ENCODE results near the gene FKBP10. TPM values are rescaled to one million over a fixed set of nuclear protein-coding genes. Genes with fewer than 3 reads are reported as not detected.
A peak's percentile ranks its signal among the peaks of the same experiment; 100 is the strongest.

Gene FKBP10
- total RNA-seq, 1 experiment from 2014 or later, result 30.0 TPM

GRCh38 chr17:41835800-41836549 is 23.2 kb downstream of the FKBP10 start, which contains the start of gene NT5C3B:
Gene NT5C3B (minus strand): TSS chr17:41836232. CDS start chr17:41836193, 39 bp downstream.
- POLR2A ChIA-PET (ENCODE audit: low non-redundant PET), result no interaction called here
- TF ChIP-seq EZH2 (IDR thresholded peaks at IDR 0.05; ENCODE audit: borderline replicate concordance, low read depth, low read length, poor library complexity, severe bottlenecking), result no peak
- TF ChIP-seq CTCF (conservative IDR thresholded peaks at IDR 0.05; ENCODE audit: low read depth, low read length), result no peak

GRCh38 chr17:41836550-41837196 is 23.9 kb downstream of the FKBP10 start:
- POLR2A ChIA-PET (ENCODE audit: low non-redundant PET), result no interaction called here
- no peak for DNase-seq (ENCODE audit: low spot score)

More at GRCh38 chr17:41835800-41836549, 23.2 kb downstream of the FKBP10 start, which contains the start of gene NT5C3B:
- Histone ChIP-seq H3K4me3 (ENCODE audit: low read depth, low read length, poor library complexity, severe bottlenecking) (peak within 1 kb of the TSS; percentile 74), H3K9me3 (ENCODE audit: low read depth, low read length, poor library complexity, severe bottlenecking) (no peaks in the 10 kb centered on the region), H3K36me3 (ENCODE audit: insufficient read depth, low read length, poor library complexity, severe bottlenecking) (peaks cover 3% of the 10 kb centered on the region), H3K27ac (ENCODE audit: low read depth, low read length, poor library complexity, severe bottlenecking) (peak within 1 kb of the TSS; percentile 71), H3K4me1 (ENCODE audit: insufficient read depth, low read length, poor library complexity, severe bottlenecking) (no peaks in the 10 kb centered on the region), H3K27me3 (replicated peaks; ENCODE audit: insufficient read depth, low read depth, low read length, poor library complexity) (no peaks in the 10 kb centered on the region)
- DNase-seq (ENCODE audit: low spot score), result peak; percentile 55
- CTCF ChIA-PET, result no interaction called here
- intact Hi-C loops (cut with micrococcal nuclease; ENCODE audit: unreplicated experiment), result no loop called here
- no TSS peak for BruUV-seq (replicated peaks)

More at GRCh38 chr17:41836550-41837196, 23.9 kb downstream of the FKBP10 start:
- no peak overlapping the region for H3K27ac ChIP-seq (ENCODE audit: low read depth, low read length, poor library complexity, severe bottlenecking)
- no peaks in the 10 kb centered on the region for H3K4me1 ChIP-seq (ENCODE audit: insufficient read depth, low read length, poor library complexity, severe bottlenecking)
- H3K9me3 ChIP-seq (ENCODE audit: low read depth, low read length, poor library complexity, severe bottlenecking), result no peaks in the 10 kb centered on the region
- intact Hi-C loops (cut with micrococcal nuclease; ENCODE audit: unreplicated experiment), result no loop called here
- CTCF ChIA-PET, result no interaction called here
- BruUV-seq (replicated peaks), result no TSS peak
- H3K27me3 ChIP-seq (replicated peaks; ENCODE audit: insufficient read depth, low read depth, low read length, poor library complexity), result no peaks in the 10 kb centered on the region
- H3K4me3 ChIP-seq (ENCODE audit: low read depth, low read length, poor library complexity, severe bottlenecking), result peak overlapping the region; percentile 74
- no peak for TF ChIP-seq CTCF (conservative IDR thresholded peaks at IDR 0.05; ENCODE audit: low read depth, low read length)
- TF ChIP-seq EZH2 (IDR thresholded peaks at IDR 0.05; ENCODE audit: borderline replicate concordance, low read depth, low read length, poor library complexity, severe bottlenecking), result no peak
- H3K36me3 ChIP-seq (ENCODE audit: insufficient read depth, low read length, poor library complexity, severe bottlenecking), result peaks cover 2% of the 10 kb centered on the region

All from A673 (cell line).